Measurements from ENCODE around the gene SETDB1. TPM values are rescaled to one million over a fixed set of nuclear protein-coding genes. Genes with fewer than 3 reads are reported as not detected.

The SETDB1 gene
- total and polyA plus RNA-seq, 2 of the 13 experiments (the other 11 are each of a cell fraction or from before 2014, with no cell fraction given), result 33.1 to 34.6 TPM

DNA sequence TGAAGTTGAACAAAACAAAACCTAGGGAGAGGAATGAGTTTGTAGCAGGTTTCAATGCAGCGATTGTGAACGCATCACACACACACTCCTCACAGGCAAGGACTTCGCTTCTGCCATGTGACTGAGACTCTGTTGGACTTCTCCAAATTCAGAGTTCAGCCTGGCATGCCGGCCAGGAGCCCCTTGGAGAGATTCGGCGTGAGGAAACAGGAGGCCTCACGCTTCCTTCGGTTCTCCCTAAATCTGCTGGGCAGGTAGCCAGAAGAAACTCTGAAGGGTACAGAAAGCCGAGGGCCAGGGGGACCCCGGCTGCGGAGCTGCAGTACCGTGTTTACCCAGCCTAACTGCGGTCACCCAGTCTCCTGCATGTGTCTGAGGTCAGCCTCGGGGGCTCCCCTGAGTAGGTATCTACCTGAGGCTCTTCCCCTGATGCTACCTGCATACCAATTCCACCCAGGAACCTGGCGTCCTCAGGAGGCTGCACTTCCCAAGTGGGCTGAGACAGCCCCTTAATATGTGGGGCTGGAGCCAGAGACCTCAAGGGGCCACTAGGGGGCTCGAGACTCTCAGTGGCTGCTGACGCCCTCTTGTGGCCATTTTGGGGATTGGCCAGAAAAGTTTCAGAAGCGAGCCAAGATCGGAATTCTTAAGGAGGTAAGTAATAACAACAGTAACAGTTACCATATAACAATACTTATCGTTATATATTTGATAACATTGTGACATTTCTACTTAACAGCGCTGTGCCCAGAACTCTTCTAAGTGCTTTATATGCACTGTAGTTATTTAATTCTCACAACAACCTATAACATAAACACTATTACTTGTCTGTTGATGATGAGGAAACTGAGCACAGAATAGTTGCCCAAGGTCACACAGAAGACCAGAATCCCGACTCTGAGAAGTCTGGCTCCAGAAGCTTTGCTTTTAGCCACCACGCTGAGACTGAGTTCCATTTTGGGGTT is 53.2 kb downstream of the SETDB1 start (continued):
- no peak for TF ChIP-seq HNRNPK (IDR thresholded peaks at IDR 0.05; ENCODE audit: low read depth, low read length, poor library complexity, severe bottlenecking)
- TF ChIP-seq NR2C2 (CRISPR knock-in tag; IDR thresholded peaks at IDR 0.05; ENCODE audit: borderline replicate concordance), result peak; percentile 50; the same call in 1 of the 2 replicates
- TF ChIP-seq POLR2AphosphoS2 (IDR thresholded peaks at IDR 0.05; ENCODE audit: low read depth, low read length), result no peak
- TF ChIP-seq ZNF34 (CRISPR knock-in tag; IDR thresholded peaks at IDR 0.05; ENCODE audit: borderline replicate concordance), result peak; percentile 70; the same call in 1 of the 2 replicates
- TF ChIP-seq ZBTB7B (CRISPR knock-in tag; IDR thresholded peaks at IDR 0.05), result peak; percentile 94
- TF ChIP-seq, protein P1, sequence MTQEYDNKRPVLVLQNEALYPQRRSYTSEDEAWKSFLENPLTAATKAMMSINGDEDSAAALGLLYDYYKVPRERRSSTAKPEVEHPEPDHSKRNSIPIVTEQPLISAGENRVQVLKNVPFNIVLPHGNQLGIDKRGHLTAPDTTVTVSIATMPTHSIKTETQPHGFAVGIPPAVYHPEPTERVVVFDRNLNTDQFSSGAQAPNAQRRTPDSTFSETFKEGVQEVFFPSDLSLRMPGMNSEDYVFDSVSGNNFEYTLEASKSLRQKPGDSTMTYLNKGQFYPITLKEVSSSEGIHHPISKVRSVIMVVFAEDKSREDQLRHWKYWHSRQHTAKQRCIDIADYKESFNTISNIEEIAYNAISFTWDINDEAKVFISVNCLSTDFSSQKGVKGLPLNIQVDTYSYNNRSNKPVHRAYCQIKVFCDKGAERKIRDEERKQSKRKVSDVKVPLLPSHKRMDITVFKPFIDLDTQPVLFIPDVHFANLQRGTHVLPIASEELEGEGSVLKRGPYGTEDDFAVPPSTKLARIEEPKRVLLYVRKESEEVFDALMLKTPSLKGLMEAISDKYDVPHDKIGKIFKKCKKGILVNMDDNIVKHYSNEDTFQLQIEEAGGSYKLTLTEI (CRISPR knock-in tag; conservative IDR thresholded peaks at IDR 0.05), result no peak
- TF ChIP-seq MIER3 (CRISPR knock-in tag; IDR thresholded peaks at IDR 0.05; ENCODE audit: borderline replicate concordance), result 0 out of 2 replicates have a peak, but pooled peaks have one; percentile 66
- no peak for TF ChIP-seq ZNF180 (CRISPR knock-in tag; IDR thresholded peaks at IDR 0.05; ENCODE audit: borderline replicate concordance, low read depth)
- TF ChIP-seq ZFAT (CRISPR knock-in tag; conservative IDR thresholded peaks at IDR 0.05), result no peak
- TF ChIP-seq DZIP1 (CRISPR knock-in tag; IDR thresholded peaks at IDR 0.05), result no peak
- no peak for TF ChIP-seq ZIK1 (CRISPR knock-in tag; IDR thresholded peaks at IDR 0.05; ENCODE audit: borderline replicate concordance, low read depth)
- no peak for TF ChIP-seq ZNF333 (CRISPR knock-in tag; IDR thresholded peaks at IDR 0.05; ENCODE audit: borderline replicate concordance)
- TF ChIP-seq CSRNP1 (CRISPR knock-in tag; IDR thresholded peaks at IDR 0.05), result no peak
- no peak for TF ChIP-seq REST (IDR thresholded peaks at IDR 0.05; ENCODE audit: borderline replicate concordance in 1 of 2, low read depth in 1 of 2, low read length in 2 of 2)
- TF ChIP-seq TGIF2 (CRISPR knock-in tag; IDR thresholded peaks at IDR 0.05), result no peak
- no peak for TF ChIP-seq ZNF598 (CRISPR knock-in tag; IDR thresholded peaks at IDR 0.05; ENCODE audit: borderline replicate concordance)
- 0 out of 2 replicates have a peak, but pooled peaks have one; percentile 83 for TF ChIP-seq ZNF572 (CRISPR knock-in tag; IDR thresholded peaks at IDR 0.05)
